Lower lobe of right lung (tissue), 2 donors: ENCODE data around the gene FLAD1. TPM values are rescaled to one million over a fixed set of nuclear protein-coding genes. Genes with fewer than 3 reads are reported as not detected.

Experiments used
- ATAC-seq, 2 donors: fragments of 200-7000 bp; cut with Tn5 transposase; one replicate each; pipeline ENCODE4 v1.9.1; 2020 to 2022; ENCODE audit warnings: mild to moderate bottlenecking in 2 of 2, moderate library complexity in 2 of 2
- DNase-seq: peaks from one replicate; pipeline ENCODE4 v3.0.0-alpha.2; 2020
- H3K27ac ChIP-seq: fragments of 200-600 bp; one replicate; pipeline ENCODE4 v1.8.0; 2022
- H3K27me3 ChIP-seq: fragments of 200-600 bp; one replicate; pipeline ENCODE4 v1.8.0; 2022; ENCODE audit warnings: low read depth
- H3K36me3 ChIP-seq: fragments of 200-600 bp; one replicate; pipeline ENCODE4 v1.8.0; 2022; ENCODE audit warnings: mild to moderate bottlenecking
- H3K4me1 ChIP-seq: fragments of 200-600 bp; one replicate; pipeline ENCODE4 v1.8.0; 2022
- H3K4me3 ChIP-seq: fragments of 200-600 bp; one replicate; pipeline ENCODE4 v1.8.0; 2022; ENCODE audit warnings: mild to moderate bottlenecking
- H3K9me3 ChIP-seq: fragments of 200-600 bp; one replicate; pipeline ENCODE4 v1.8.0; 2022
- intact Hi-C: fragments of 100-400 bp; cut with DNase I; formaldehyde crosslinking; loops from one replicate; pipeline ENCODE4 v1.11.0; 2022
- total RNA-seq: library from RNA; stranded (reverse); fragmentation: NEBNext Ultra II Directional; extraction: Animal tissue kit (Norgen Biotek cat#: 25700); gene quantifications from one replicate; pipeline ENCODE4 v1.2.1, GENCODE V29; 2021
- TF ChIP-seq, protein P1 (sequence below): fragments of 200-600 bp; IDR thresholded peaks from one replicate; pipeline ENCODE4 v1.8.0; 2022; ENCODE audit warnings: antibody characterized with exemption, mild to moderate bottlenecking
- donor health status: DM: no; HTN: yes; CAD: no; lungs with severe emphysema.

Gene FLAD1
- total RNA-seq, 1 donor from 2014 or later, result 31.9 TPM

- H3K4me1 ChIP-seq, result peaks cover 71% of the 10 kb centered on the region
- H3K36me3 ChIP-seq, result peaks cover 27% of the 10 kb centered on the region
- TF ChIP-seq, protein P1, sequence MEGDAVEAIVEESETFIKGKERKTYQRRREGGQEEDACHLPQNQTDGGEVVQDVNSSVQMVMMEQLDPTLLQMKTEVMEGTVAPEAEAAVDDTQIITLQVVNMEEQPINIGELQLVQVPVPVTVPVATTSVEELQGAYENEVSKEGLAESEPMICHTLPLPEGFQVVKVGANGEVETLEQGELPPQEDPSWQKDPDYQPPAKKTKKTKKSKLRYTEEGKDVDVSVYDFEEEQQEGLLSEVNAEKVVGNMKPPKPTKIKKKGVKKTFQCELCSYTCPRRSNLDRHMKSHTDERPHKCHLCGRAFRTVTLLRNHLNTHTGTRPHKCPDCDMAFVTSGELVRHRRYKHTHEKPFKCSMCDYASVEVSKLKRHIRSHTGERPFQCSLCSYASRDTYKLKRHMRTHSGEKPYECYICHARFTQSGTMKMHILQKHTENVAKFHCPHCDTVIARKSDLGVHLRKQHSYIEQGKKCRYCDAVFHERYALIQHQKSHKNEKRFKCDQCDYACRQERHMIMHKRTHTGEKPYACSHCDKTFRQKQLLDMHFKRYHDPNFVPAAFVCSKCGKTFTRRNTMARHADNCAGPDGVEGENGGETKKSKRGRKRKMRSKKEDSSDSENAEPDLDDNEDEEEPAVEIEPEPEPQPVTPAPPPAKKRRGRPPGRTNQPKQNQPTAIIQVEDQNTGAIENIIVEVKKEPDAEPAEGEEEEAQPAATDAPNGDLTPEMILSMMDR, result no peak
- ATAC-seq, result no peak
- H3K9me3 ChIP-seq, result no peaks in the 10 kb centered on the region
- H3K27ac ChIP-seq, result peak overlapping the region; percentile 98
- H3K27me3 ChIP-seq, result no peaks in the 10 kb centered on the region
- intact Hi-C loops, result no loop called here
- peak overlapping the region; percentile 83 for H3K4me3 ChIP-seq
- DNase-seq, result no peak
Measured at GRCh38 chr1:154971341-154971998, 11.7 kb upstream of the FLAD1 start.

GRCh38 chr1:154972213-154972516, 11.0 kb upstream of the FLAD1 start:
- ATAC-seq, result no peak
- peaks cover 21% of the 10 kb centered on the region for H3K36me3 ChIP-seq
- TF ChIP-seq, protein P1, result no peak
- H3K27me3 ChIP-seq, result no peaks in the 10 kb centered on the region
- H3K9me3 ChIP-seq, result no peaks in the 10 kb centered on the region
- peak overlapping the region; percentile 83 for H3K4me3 ChIP-seq
- peak overlapping the region; percentile 98 for H3K27ac ChIP-seq
- DNase-seq, result no peak
- intact Hi-C loops, result no loop called here
- peaks cover 68% of the 10 kb centered on the region for H3K4me1 ChIP-seq

DNA sequence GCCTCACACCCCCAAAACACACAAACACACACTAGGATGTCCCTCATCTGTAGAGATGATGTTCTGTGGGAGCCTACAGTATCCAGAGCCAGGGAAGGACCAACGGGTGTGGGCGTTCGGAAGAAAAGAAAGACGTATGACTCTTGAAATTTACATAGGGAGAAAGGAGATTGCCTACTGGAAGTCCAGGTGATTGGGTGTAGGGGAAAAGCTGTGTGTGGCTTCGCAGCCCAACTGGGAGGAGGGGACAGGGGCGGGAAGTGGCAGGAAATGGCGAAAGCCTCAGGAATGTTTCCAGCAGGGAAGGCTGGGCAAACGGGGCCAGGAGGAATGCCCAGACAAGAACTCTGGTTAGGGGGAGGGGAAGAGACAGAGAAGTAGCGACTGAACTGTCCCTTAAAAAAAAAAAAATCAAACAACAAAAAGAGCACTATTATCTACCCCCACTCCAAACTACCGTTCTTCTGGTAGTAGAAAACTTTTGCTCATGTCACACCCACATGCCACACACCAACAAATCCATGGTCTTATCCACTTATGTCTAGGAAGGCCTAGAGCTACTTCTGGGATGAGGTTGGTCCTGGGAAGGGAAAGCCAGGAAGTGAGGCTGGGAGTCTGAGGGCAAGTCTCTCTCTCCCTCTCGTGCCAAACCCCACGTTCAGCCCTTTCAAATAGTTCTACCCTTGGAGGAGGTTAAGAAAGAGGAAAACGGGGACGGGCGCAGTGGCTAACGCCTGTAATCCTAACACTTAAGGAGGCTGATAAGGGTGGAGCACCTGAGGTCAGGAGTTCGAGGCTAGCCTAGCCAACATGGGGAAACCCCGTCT, 10.4 kb upstream of the FLAD1 start:
- DNase-seq, result peak; percentile 82
- intact Hi-C loops, result no loop called here

DNA sequence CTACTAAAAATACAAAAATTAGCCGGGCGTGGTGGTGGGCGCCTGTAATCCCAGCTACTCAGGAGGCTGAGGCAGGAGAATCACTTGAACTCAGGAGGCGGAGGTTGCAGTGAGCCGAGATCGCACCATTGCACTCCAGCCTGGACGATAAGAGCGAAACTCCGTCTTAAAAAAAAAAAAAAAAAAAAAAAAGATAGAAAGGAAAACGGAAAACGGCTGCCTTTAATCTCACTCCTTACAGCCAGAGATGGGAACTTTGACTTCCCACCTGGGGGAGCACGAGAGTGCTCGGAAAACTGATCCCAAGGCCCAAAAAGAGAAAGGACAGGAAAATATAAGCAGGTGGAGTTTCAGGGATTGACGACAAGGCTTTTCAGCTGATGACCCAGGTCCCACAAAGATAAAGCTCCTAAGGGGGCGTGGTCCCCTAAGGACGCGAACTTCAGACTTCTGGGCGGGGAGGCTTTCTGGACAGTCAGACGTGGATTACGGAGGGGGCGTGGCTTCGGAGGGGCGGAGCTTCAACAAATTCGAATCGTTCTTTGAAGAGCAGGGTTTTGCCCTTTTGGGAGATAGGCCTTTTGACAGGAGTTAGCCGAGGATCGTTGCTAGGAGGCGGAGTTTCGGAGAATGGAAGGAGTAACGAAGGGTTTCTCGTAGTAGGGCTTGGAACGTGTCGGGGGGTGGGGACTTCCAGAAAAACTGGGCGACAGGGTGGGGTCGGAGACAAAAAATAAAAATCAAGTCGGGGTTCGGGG, 9.6 kb upstream of the FLAD1 start:
- no peaks in the 10 kb centered on the region for H3K9me3 ChIP-seq

More for the DNA sequence above, 10.4 kb upstream of the FLAD1 start:
- Histone ChIP-seq H3K36me3 (peaks cover 15% of the 10 kb centered on the region), H3K27ac (peak overlapping the region; percentile 98), H3K9me3 (no peaks in the 10 kb centered on the region), H3K4me3 (peak overlapping the region; percentile 83), H3K4me1 (peaks cover 63% of the 10 kb centered on the region), H3K27me3 (no peaks in the 10 kb centered on the region)
- TF ChIP-seq, protein P1, result no peak
- peak; percentile 33 to 49 for ATAC-seq

More for the DNA sequence above, 9.6 kb upstream of the FLAD1 start:
- DNase-seq (peak; percentile 98), ATAC-seq (peak; percentile 75 to 82)
- H3K36me3 ChIP-seq, result peaks cover 15% of the 10 kb centered on the region
- intact Hi-C loops, result no loop called here
- peaks cover 58% of the 10 kb centered on the region for H3K4me1 ChIP-seq
- no peaks in the 10 kb centered on the region for H3K27me3 ChIP-seq
- TF ChIP-seq, protein P1, result no peak
- peak overlapping the region; percentile 98 for H3K27ac ChIP-seq
- peak overlapping the region; percentile 83 for H3K4me3 ChIP-seq
